HepG2 (cell line): Measurements from ENCODE around the gene ZNF222. TPM values are rescaled to one million over a fixed set of nuclear protein-coding genes. Genes with fewer than 3 reads are reported as not detected.
A peak's percentile ranks its signal among the peaks of the same experiment; 100 is the strongest.

Source experiments
- ELF3 ChIP-seq: IDR thresholded peaks from 2 replicates; pipeline ENCODE4 v1.6.1; 2016; ENCODE audit warnings: missing genetic modification reagents, missing compliant biosample characterization
- GPN1 ChIP-seq: sonication (generic); formaldehyde crosslinking; IDR thresholded peaks from 2 replicates; pipeline ENCODE4 v1.5.1; 2020; ENCODE audit warnings: missing genetic modification reagents, borderline replicate concordance
- GZF1 ChIP-seq: sonication (generic); formaldehyde crosslinking; IDR thresholded peaks from 2 replicates; pipeline ENCODE4 v1.5.1; 2020; ENCODE audit warnings: mild to moderate bottlenecking, missing genetic modification reagents
- HNRNPL ChIP-seq: fragments of 200-400 bp; formaldehyde crosslinking; IDR thresholded peaks from 2 replicates; pipeline ENCODE4 v1.6.1; 2017; ENCODE audit warnings: mild to moderate bottlenecking, low read depth, low read length
- ISL2 ChIP-seq: sonication (generic); formaldehyde crosslinking; IDR thresholded peaks from 2 replicates; pipeline ENCODE4 v1.5.0; 2020; ENCODE audit warnings: missing genetic modification reagents
- ISX ChIP-seq: sonication (generic); formaldehyde crosslinking; conservative IDR thresholded peaks from 2 replicates; pipeline ENCODE4 v1.5.0; 2020; ENCODE audit warnings: missing genetic modification reagents
- KDM5B ChIP-seq: sonication (generic); formaldehyde crosslinking; IDR thresholded peaks from 2 replicates; pipeline ENCODE4 v1.4.0; 2020; ENCODE audit warnings: missing genetic modification reagents, mild to moderate bottlenecking, borderline replicate concordance
- KLF6 ChIP-seq: IDR thresholded peaks from 2 replicates; pipeline ENCODE4 v1.8.0; 2016; ENCODE audit warnings: missing biosample characterization, missing genetic modification reagents
- MTA1 ChIP-seq: sonication (generic); formaldehyde crosslinking; IDR thresholded peaks from 2 replicates; pipeline ENCODE4 v1.4.0; 2020; ENCODE audit warnings: missing genetic modification reagents, mild to moderate bottlenecking, borderline replicate concordance
- NONO ChIP-seq, 2 experiments: fragments of 450-650 bp in 1 of 2; sonication (generic) in 1 of 2; formaldehyde crosslinking in 1 of 2; IDR thresholded peaks in 1 of 2; conservative IDR thresholded peaks in 1 of 2; 2 replicates each; pipeline versions ENCODE4 v1.6.1 to v1.8.0; 2017 to 2022; ENCODE audit warnings: mild to moderate bottlenecking in 1 of 2, missing genetic modification reagents in 1 of 2, moderate library complexity in 1 of 2
- POLR2A ChIP-seq, 2 experiments: IDR thresholded peaks; 2 replicates each; pipeline ENCODE4 v1.6.1; 2011; ENCODE audit warnings: low read depth in 2 of 2, low read length in 2 of 2, mild to moderate bottlenecking in 1 of 2, moderate library complexity in 1 of 2; ENCODE audit not compliant: insufficient read depth in 1 of 2
- POLR2AphosphoS5 ChIP-seq: IDR thresholded peaks from 2 replicates; pipeline ENCODE4 v1.6.1; 2012; ENCODE audit warnings: low read depth, low read length
- XRCC5 ChIP-seq: fragments of 200-400 bp; formaldehyde crosslinking; optimal IDR thresholded peaks from 2 replicates; pipeline ENCODE3; 2017; ENCODE audit warnings: mild to moderate bottlenecking, low read length
- ZBTB7B ChIP-seq: sonication (generic); formaldehyde crosslinking; IDR thresholded peaks from 2 replicates; pipeline ENCODE4 v1.4.0; 2020; ENCODE audit warnings: missing genetic modification reagents
- ZNF205 ChIP-seq: IDR thresholded peaks from 2 replicates; pipeline ENCODE4 v1.6.1; 2018; ENCODE audit warnings: missing biosample characterization, missing genetic modification reagents
- ZNF468 ChIP-seq: sonication (generic); formaldehyde crosslinking; IDR thresholded peaks from 2 replicates; pipeline ENCODE4 v1.8.0; 2022; ENCODE audit warnings: mild to moderate bottlenecking, moderate library complexity, missing genetic modification reagents
- ZNF570 ChIP-seq: sonication (generic); formaldehyde crosslinking; IDR thresholded peaks from 2 replicates; pipeline ENCODE4 v1.4.0; 2020; ENCODE audit warnings: mild to moderate bottlenecking, missing genetic modification reagents, borderline replicate concordance
- ZNF605 ChIP-seq: sonication (generic); formaldehyde crosslinking; IDR thresholded peaks from 2 replicates; pipeline ENCODE4 v1.8.0; 2022; ENCODE audit warnings: mild to moderate bottlenecking, missing genetic modification reagents
- ZNF607 ChIP-seq: sonication (generic); formaldehyde crosslinking; IDR thresholded peaks from 2 replicates; pipeline ENCODE4 v1.5.1; 2020; ENCODE audit warnings: missing genetic modification reagents, mild to moderate bottlenecking, borderline replicate concordance
- ZNF644 ChIP-seq: IDR thresholded peaks from 2 replicates; pipeline ENCODE4 v1.6.1; 2016; ENCODE audit warnings: low read depth
- ZNF75D ChIP-seq: sonication (generic); formaldehyde crosslinking; IDR thresholded peaks from 2 replicates; pipeline ENCODE4 v1.8.1; 2023; ENCODE audit warnings: missing genetic modification reagents, mild to moderate bottlenecking, borderline replicate concordance
- ZNF772 ChIP-seq: sonication (generic); formaldehyde crosslinking; IDR thresholded peaks from 2 replicates; pipeline ENCODE4 v1.5.0; 2020; ENCODE audit warnings: mild to moderate bottlenecking, missing genetic modification reagents
- ZNF777 ChIP-seq: sonication (generic); formaldehyde crosslinking; IDR thresholded peaks from 2 replicates; pipeline ENCODE4 v1.4.0; 2020; ENCODE audit warnings: missing genetic modification reagents
- ZNF878 ChIP-seq: sonication (generic); formaldehyde crosslinking; IDR thresholded peaks from 2 replicates; pipeline ENCODE4 v1.8.1; 2023; ENCODE audit warnings: mild to moderate bottlenecking, missing genetic modification reagents, moderate library complexity
- ZSCAN12 ChIP-seq: sonication (generic); formaldehyde crosslinking; IDR thresholded peaks from 2 replicates; pipeline ENCODE4 v1.9.0; 2021; ENCODE audit warnings: mild to moderate bottlenecking, missing genetic modification reagents
- polyA plus RNA-seq, 8 experiments: library from polyadenylated mRNA; depleted of rRNA in 3 of 8; stranded (reverse) in 7 of 8; unstranded in 1 of 8; fragments of >200 nt; fragmentation: Illumina TruSeq in 4 of 8; extraction: Trizol in 4 of 8; gene quantifications; 2 replicates each; pipeline versions ENCODE4 v1.2.1 to v1.2.3, GENCODE V29; 2011 to 2016; ENCODE audit warnings: low read depth in 4 of 8, missing spikeins in 1 of 8, mixed read lengths in 1 of 8; ENCODE audit not compliant: insufficient read depth in 1 of 8
- total RNA-seq, 5 experiments: library from RNA; depleted of rRNA; stranded (reverse); fragments of >200 nt; fragmentation: Illumina TruSeq; extraction: Trizol; gene quantifications; 2 replicates each; pipeline ENCODE4 v1.2.3, GENCODE V29; 2016; ENCODE audit warnings: low read depth in 1 of 5
- TF ChIP-seq, protein P1 (sequence below): sonication (generic); formaldehyde crosslinking; IDR thresholded peaks from 2 replicates; pipeline ENCODE4 v1.4.0; 2020; ENCODE audit warnings: missing genetic modification reagents, borderline replicate concordance
- TF ChIP-seq, protein P2 (sequence below): sonication (generic); formaldehyde crosslinking; IDR thresholded peaks from 2 replicates; pipeline ENCODE4 v1.4.0; 2020; ENCODE audit warnings: missing genetic modification reagents
- TF ChIP-seq, protein P3 (sequence below): sonication (generic); formaldehyde crosslinking; IDR thresholded peaks from 2 replicates; pipeline ENCODE4 v1.5.1; 2020; ENCODE audit warnings: missing genetic modification reagents, mild to moderate bottlenecking, borderline replicate concordance
- TF ChIP-seq, protein P4 (sequence below): sonication (generic); formaldehyde crosslinking; IDR thresholded peaks from 2 replicates; pipeline ENCODE4 v1.8.0; 2022; ENCODE audit warnings: mild to moderate bottlenecking, missing genetic modification reagents, borderline replicate concordance

The ZNF222 gene
- total and polyA plus RNA-seq, 2 of the 13 experiments (the other 11 are each of a cell fraction or from before 2014, with no cell fraction given) = 2.2 to 6.2 TPM

DNA sequence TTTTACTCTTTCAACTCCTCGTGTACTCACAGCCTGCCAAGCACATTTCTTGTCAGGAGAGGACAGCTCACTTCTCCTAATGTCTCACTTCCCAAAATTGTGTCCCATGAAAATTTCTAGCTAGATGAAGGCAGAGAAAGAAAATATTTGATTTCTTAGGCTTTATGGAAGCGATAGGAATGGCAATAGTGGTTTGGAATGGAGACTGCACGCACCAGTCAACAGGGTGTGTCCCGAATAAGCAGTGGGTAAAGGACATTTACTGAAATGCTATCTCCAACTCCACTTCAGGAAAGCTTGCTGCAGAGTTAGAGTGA lies 321 bp upstream of the ZNF222 start (continued):
- TF ChIP-seq GZF1 (CRISPR knock-in tag) (no peak), MTA1 (CRISPR knock-in tag) (no peak), KDM5B (CRISPR knock-in tag) (no peak), ZNF644 (CRISPR knock-in tag) (no peak), ELF3 (CRISPR knock-in tag) (0 out of 2 replicates have a peak, but pooled peaks have one; percentile 11), ZNF75D (CRISPR knock-in tag) (no peak), NONO (IDR thresholded peaks at IDR 0.05) (no peak), NONO (CRISPR knock-in tag; conservative IDR thresholded peaks at IDR 0.05) (no peak), ZNF878 (CRISPR knock-in tag) (no peak), HNRNPL (no peak), XRCC5 (no peak), ZNF468 (CRISPR knock-in tag) (no peak), KLF6 (CRISPR knock-in tag) (no peak), POLR2AphosphoS5 (peak; percentile 64; the same call in 1 of the 2 replicates), ZNF607 (CRISPR knock-in tag) (0 out of 2 replicates have a peak, but pooled peaks have one; percentile 13), ISX (no peak), ZBTB7B (CRISPR knock-in tag) (no peak), ZNF605 (CRISPR knock-in tag) (no peak), ZSCAN12 (CRISPR knock-in tag) (no peak), POLR2A (IDR thresholded peaks at IDR 0.05; ENCODE audit: insufficient read depth in 1 of 2, low read depth in 2 of 2, low read length in 2 of 2) (0 out of 4 replicates have a peak, but pooled peaks of 1 of the 2 experiments have one; percentile 23), ZNF777 (CRISPR knock-in tag) (no peak), ZNF205 (CRISPR knock-in tag) (no peak), ISL2 (CRISPR knock-in tag) (no peak), ZNF772 (CRISPR knock-in tag) (no peak), GPN1 (CRISPR knock-in tag) (no peak), ZNF570 (no peak)
- TF ChIP-seq, protein P1, sequence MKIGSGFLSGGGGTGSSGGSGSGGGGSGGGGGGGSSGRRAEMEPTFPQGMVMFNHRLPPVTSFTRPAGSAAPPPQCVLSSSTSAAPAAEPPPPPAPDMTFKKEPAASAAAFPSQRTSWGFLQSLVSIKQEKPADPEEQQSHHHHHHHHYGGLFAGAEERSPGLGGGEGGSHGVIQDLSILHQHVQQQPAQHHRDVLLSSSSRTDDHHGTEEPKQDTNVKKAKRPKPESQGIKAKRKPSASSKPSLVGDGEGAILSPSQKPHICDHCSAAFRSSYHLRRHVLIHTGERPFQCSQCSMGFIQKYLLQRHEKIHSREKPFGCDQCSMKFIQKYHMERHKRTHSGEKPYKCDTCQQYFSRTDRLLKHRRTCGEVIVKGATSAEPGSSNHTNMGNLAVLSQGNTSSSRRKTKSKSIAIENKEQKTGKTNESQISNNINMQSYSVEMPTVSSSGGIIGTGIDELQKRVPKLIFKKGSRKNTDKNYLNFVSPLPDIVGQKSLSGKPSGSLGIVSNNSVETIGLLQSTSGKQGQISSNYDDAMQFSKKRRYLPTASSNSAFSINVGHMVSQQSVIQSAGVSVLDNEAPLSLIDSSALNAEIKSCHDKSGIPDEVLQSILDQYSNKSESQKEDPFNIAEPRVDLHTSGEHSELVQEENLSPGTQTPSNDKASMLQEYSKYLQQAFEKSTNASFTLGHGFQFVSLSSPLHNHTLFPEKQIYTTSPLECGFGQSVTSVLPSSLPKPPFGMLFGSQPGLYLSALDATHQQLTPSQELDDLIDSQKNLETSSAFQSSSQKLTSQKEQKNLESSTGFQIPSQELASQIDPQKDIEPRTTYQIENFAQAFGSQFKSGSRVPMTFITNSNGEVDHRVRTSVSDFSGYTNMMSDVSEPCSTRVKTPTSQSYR = no peak
- TF ChIP-seq, protein P2, sequence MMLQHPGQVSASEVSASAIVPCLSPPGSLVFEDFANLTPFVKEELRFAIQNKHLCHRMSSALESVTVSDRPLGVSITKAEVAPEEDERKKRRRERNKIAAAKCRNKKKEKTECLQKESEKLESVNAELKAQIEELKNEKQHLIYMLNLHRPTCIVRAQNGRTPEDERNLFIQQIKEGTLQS = no peak
- TF ChIP-seq, protein P3, sequence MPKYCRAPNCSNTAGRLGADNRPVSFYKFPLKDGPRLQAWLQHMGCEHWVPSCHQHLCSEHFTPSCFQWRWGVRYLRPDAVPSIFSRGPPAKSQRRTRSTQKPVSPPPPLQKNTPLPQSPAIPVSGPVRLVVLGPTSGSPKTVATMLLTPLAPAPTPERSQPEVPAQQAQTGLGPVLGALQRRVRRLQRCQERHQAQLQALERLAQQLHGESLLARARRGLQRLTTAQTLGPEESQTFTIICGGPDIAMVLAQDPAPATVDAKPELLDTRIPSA (CRISPR knock-in tag) = no peak
- TF ChIP-seq, protein P4, sequence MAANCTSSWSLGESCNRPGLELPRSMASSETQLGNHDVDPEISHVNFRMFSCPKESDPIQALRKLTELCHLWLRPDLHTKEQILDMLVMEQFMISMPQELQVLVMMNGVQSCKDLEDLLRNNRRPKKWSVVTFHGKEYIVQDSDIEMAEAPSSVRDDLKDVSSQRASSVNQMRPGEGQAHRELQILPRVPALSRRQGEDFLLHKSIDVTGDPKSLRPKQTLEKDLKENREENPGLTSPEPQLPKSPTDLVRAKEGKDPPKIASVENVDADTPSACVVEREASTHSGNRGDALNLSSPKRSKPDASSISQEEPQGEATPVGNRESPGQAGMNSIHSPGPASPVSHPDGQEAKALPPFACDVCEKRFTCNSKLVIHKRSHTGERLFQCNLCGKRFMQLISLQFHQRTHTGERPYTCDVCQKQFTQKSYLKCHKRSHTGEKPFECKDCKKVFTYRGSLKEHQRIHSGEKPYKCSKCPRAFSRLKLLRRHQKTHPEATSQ (CRISPR knock-in tag) = no peak
